ENCODE results near the gene VPS16.

The VPS16 gene

DNA sequence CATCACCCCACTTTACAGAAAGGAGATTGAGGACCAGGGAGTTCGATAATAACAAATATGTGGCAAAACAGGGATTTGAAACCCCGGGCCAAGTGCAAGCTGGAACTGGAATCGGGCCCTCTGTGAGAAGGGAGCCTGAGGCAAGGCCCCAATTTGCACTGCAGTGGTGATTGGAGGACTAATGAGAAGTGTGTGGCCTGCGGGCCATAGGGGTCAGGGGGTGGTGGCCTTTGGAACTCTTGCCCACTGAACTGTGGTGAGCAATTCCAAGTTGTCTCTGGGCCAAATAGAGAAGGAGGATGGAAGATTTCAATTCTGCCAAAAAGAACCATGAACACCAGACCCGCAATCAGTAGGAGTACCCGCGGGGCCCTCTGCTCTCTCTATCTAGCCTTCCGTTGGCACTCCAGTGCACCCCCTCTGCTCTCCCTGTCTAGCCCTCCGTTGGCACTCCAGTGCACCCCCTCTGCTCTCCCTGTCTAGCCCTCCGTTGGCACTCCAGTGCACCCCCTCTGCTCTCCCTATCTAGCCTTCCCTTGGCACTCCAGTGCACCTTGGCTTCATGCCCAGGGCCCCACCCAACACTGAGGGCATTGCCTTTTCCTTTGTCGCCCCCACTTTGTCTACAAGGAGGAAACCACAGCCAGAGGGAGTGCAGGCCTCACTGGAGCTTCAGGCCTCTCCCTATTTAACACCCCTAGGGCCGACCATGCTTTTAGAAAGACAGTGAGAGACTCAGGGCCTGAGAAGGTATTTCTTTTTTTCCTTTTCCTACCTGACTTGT lies 26.7 kb downstream of the VPS16 start:
- no peak overlapping the region for H3K4me3 ChIP-seq (ENCODE audit: low read depth, low read length)

GRCh38 chr20:2869381-2869780 lies 28.8 kb downstream of the VPS16 start:
- H3K4me3 ChIP-seq (ENCODE audit: low read depth, low read length), result no peak overlapping the region

GRCh38 chr20:2871111-2871465 lies 30.5 kb downstream of the VPS16 start:
- no peak overlapping the region for H3K4me3 ChIP-seq (ENCODE audit: low read depth, low read length)

- peak overlapping the region; percentile 86 for H3K4me3 ChIP-seq (ENCODE audit: low read depth, low read length)
These were observed 31.3 kb downstream of the VPS16 start for GRCh38 chr20:2871661-2872458.

GRCh38 chr20:2872459-2873009 lies 32.0 kb downstream of the VPS16 start:
- H3K4me3 ChIP-seq (ENCODE audit: low read depth, low read length), result peak overlapping the region; percentile 86

- H3K4me3 ChIP-seq (ENCODE audit: low read depth, low read length), result peak within 1 kb of the TSS; percentile 86
These were observed 32.6 kb downstream of the VPS16 start, which contains the start of gene PTPRA for GRCh38 chr20:2873010-2873746. PTPRA (plus strand) TSS chr20:2873481; CDS start chr20:2964278, 90,797 bp downstream.

DNA sequence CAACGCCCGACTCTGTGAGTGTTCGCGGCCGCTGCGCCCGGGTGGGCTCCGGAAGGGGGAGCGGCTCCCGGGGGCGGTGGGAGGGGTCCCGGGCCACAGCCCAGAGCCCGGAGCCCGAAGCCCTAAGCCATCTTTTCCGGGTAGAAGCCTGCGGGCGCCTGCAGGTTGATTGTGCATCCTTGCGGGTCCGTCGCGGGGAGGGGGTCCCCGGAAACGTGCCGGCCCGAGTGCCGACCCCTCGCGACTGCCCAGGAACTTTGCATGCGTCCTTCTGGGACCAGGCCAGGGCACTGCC lies 33.1 kb downstream of the VPS16 start:
- H3K4me3 ChIP-seq (ENCODE audit: low read depth, low read length), result peak overlapping the region; percentile 86

DNA sequence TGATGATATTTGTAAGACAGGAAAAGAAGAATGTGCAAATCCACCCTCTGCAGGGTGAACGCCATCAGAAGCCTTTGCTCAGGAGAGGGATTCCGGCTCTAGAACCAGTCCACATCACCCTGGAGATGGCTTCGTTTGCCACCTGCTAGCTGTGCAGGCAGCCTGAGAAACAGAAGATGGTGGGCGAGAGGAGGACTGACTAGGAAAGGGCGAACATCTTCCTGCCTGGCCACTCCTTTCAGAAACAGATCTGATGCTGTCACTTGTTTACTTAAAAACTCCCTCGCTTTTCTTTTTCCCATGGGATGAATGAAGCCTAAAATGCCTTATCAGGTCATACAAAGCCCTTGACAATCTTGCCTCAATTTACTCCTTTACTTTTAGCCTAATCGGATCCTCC lies 33.9 kb downstream of the VPS16 start:
- peak overlapping the region; percentile 86 for H3K4me3 ChIP-seq (ENCODE audit: low read depth, low read length)

GRCh38 chr20:2875690-2876203 lies 35.2 kb downstream of the VPS16 start:
- no peak overlapping the region for H3K4me3 ChIP-seq (ENCODE audit: low read depth, low read length)

DNA sequence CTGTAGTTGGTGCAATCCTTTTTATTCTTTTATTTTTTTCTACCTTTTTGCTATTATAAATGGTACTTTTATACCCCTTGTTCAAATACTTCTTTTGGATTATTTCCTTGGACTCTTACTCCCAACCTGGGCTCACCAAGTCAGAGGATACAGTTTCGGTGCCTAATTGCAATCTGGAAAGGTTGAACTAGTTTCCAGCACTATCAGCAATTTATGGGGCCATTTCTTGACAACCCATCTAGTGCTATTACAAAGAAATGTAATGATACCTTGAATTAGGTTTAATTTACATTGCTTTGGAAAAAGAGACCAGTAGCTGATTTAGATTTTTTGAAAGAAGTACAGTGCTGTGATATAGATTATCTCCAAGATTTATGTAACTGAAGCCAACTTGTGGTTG lies 38.0 kb downstream of the VPS16 start:
- no peak overlapping the region for H3K4me3 ChIP-seq (ENCODE audit: low read depth, low read length)

- no peak overlapping the region for H3K4me3 ChIP-seq (ENCODE audit: low read depth, low read length)
These were observed 38.6 kb downstream of the VPS16 start for GRCh38 chr20:2879146-2879545.

GRCh38 chr20:2880650-2881049 lies 40.1 kb downstream of the VPS16 start:
- H3K4me3 ChIP-seq (ENCODE audit: low read depth, low read length), result no peak overlapping the region

GRCh38 chr20:2883726-2884637 lies 43.4 kb downstream of the VPS16 start:
- H3K4me3 ChIP-seq (ENCODE audit: low read depth, low read length), result no peak overlapping the region

GRCh38 chr20:2887715-2888114 lies 47.2 kb downstream of the VPS16 start:
- no peak overlapping the region for H3K4me3 ChIP-seq (ENCODE audit: low read depth, low read length)

- H3K4me3 ChIP-seq (ENCODE audit: low read depth, low read length), result no peak overlapping the region
These were observed 47.8 kb downstream of the VPS16 start for GRCh38 chr20:2888224-2888955.

GRCh38 chr20:2889209-2889608 lies 48.7 kb downstream of the VPS16 start:
- H3K4me3 ChIP-seq (ENCODE audit: low read depth, low read length), result no peak overlapping the region

GRCh38 chr20:2889797-2890196 lies 49.3 kb downstream of the VPS16 start:
- H3K4me3 ChIP-seq (ENCODE audit: low read depth, low read length), result no peak overlapping the region

DNA sequence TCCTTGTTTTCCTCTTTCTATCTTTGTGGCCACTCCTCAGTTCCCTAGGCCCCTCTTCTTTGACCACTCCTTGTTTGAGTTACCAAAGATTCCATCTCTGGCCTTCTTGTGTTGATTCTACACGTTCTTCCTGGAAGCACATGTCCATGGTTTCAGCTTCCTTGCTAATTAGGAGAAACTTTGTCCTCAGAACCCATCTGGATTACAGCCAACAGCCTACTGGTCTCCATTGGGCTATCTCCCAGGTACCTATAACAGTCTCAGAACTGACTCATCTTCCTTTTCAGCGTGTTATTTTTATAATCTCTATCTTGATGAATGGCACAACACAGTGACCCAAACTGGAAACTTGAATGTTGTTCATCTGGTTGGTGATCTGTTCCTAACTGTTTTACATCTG lies 50.2 kb downstream of the VPS16 start:
- H3K4me3 ChIP-seq (ENCODE audit: low read depth, low read length), result no peak overlapping the region

GRCh38 chr20:2891343-2891742 lies 50.8 kb downstream of the VPS16 start:
- H3K4me3 ChIP-seq (ENCODE audit: low read depth, low read length), result no peak overlapping the region
